Endothelial cell (in vitro differentiated cells): ENCODE measurements around the gene ENDOU. TPM values are rescaled to one million over a fixed set of nuclear protein-coding genes. Genes with fewer than 3 reads are reported as not detected.

Source experiments
- DNase-seq: peaks from one replicate; pipeline ENCODE4 v3.0.0; 2021; ENCODE audit warnings: low spot score
- H3K27ac Mint-ChIP-seq: one replicate; pipeline ENCODE4 v1.8.0; 2021; ENCODE audit warnings: mixed read lengths, inconsistent platforms; ENCODE audit not compliant: unreplicated experiment
- H3K27me3 Mint-ChIP-seq: one replicate; pipeline ENCODE4 v1.8.0; 2021; ENCODE audit warnings: mild to moderate bottlenecking, moderate library complexity, mixed read lengths, inconsistent platforms; ENCODE audit not compliant: unreplicated experiment
- H3K36me3 Mint-ChIP-seq: one replicate; pipeline ENCODE4 v1.8.0; 2021; ENCODE audit warnings: mild to moderate bottlenecking, low read depth, mixed read lengths, inconsistent platforms; ENCODE audit not compliant: unreplicated experiment
- H3K4me1 Mint-ChIP-seq: one replicate; pipeline ENCODE4 v1.8.0; 2021; ENCODE audit warnings: mild to moderate bottlenecking, mixed read lengths, inconsistent platforms; ENCODE audit not compliant: unreplicated experiment
- H3K4me3 Mint-ChIP-seq: one replicate; pipeline ENCODE4 v1.8.0; 2021; ENCODE audit warnings: mild to moderate bottlenecking, mixed read lengths, inconsistent platforms; ENCODE audit not compliant: unreplicated experiment
- H3K9me3 Mint-ChIP-seq: one replicate; pipeline ENCODE4 v1.8.0; 2021; ENCODE audit warnings: mixed read lengths, inconsistent platforms; ENCODE audit not compliant: unreplicated experiment
- CTCF ChIP-seq: fragments of 200-600 bp; sonication (generic); IDR thresholded peaks from one replicate; pipeline ENCODE4 v1.5.0; 2021; ENCODE audit warnings: antibody characterized with exemption; ENCODE audit not compliant: unreplicated experiment
- total RNA-seq: library from RNA; stranded (reverse); fragmentation: NEBNext Ultra II Directional; extraction: Animal tissue kit (Norgen Biotek cat#: 25700); gene quantifications from one replicate; pipeline ENCODE4 v1.2.1, GENCODE V29; 2021; ENCODE audit not compliant: unreplicated experiment

ENDOU gene
- total RNA-seq, 1 donor from 2014 or later, result 1.6 TPM

- Mint-ChIP-seq H3K4me1 (peaks cover 23% of the 10 kb centered on the region), H3K36me3 (peaks cover 30% of the 10 kb centered on the region), H3K27me3 (peaks cover 21% of the 10 kb centered on the region), H3K9me3 (no peaks in the 10 kb centered on the region), H3K4me3 (no peak overlapping the region), H3K27ac (no peak overlapping the region)
- no peak for DNase-seq
- no peak for TF ChIP-seq CTCF
These were observed 11.8 kb upstream of the ENDOU start for GRCh38 chr12:47736877-47737676.

- H3K36me3 Mint-ChIP-seq, result peaks cover 30% of the 10 kb centered on the region
These were observed 10.9 kb upstream of the ENDOU start for GRCh38 chr12:47736216-47736615.

GRCh38 chr12:47735649-47736048 lies 10.4 kb upstream of the ENDOU start:
- Mint-ChIP-seq H3K36me3 (peaks cover 30% of the 10 kb centered on the region), H3K4me3 (no peak overlapping the region), H3K9me3 (no peaks in the 10 kb centered on the region), H3K27ac (no peak overlapping the region), H3K4me1 (peaks cover 23% of the 10 kb centered on the region), H3K27me3 (peaks cover 16% of the 10 kb centered on the region)
- no peak for DNase-seq
- no peak for TF ChIP-seq CTCF

More at GRCh38 chr12:47736216-47736615, 10.9 kb upstream of the ENDOU start:
- no peak for TF ChIP-seq CTCF
- H3K27ac Mint-ChIP-seq, result no peak overlapping the region
- peaks cover 16% of the 10 kb centered on the region for H3K27me3 Mint-ChIP-seq
- no peak for DNase-seq
- H3K4me3 Mint-ChIP-seq, result no peak overlapping the region
- H3K4me1 Mint-ChIP-seq, result peaks cover 23% of the 10 kb centered on the region
- H3K9me3 Mint-ChIP-seq, result no peaks in the 10 kb centered on the region

- peaks cover 29% of the 10 kb centered on the region for H3K36me3 Mint-ChIP-seq
- H3K4me1 Mint-ChIP-seq, result peaks cover 23% of the 10 kb centered on the region
- H3K4me3 Mint-ChIP-seq, result no peak overlapping the region
- H3K27me3 Mint-ChIP-seq, result peaks cover 14% of the 10 kb centered on the region
- H3K9me3 Mint-ChIP-seq, result no peaks in the 10 kb centered on the region
- H3K27ac Mint-ChIP-seq, result peak overlapping the region; percentile 70
- TF ChIP-seq CTCF, result no peak
- peak; percentile 24 for DNase-seq
These were observed 9.6 kb upstream of the ENDOU start for GRCh38 chr12:47734725-47735480.

GRCh38 chr12:47733142-47733541 lies 7.9 kb upstream of the ENDOU start:
- no peaks in the 10 kb centered on the region for H3K9me3 Mint-ChIP-seq
- no peak overlapping the region for H3K4me3 Mint-ChIP-seq
- DNase-seq, result no peak
- H3K36me3 Mint-ChIP-seq, result peaks cover 23% of the 10 kb centered on the region
- TF ChIP-seq CTCF, result no peak
- peaks cover 23% of the 10 kb centered on the region for H3K4me1 Mint-ChIP-seq
- H3K27ac Mint-ChIP-seq, result no peak overlapping the region
- H3K27me3 Mint-ChIP-seq, result peaks cover 8% of the 10 kb centered on the region
